ENCODE results near the gene ASCC2.

Gene ASCC2

GRCh38 chr22:29819501-29819900 lies 18.6 kb downstream of the ASCC2 start:
- Mint-ChIP-seq H3K27me3 (no peaks in the 10 kb centered on the region), H3K9me3 (no peaks in the 10 kb centered on the region), H3K4me3 (no peak overlapping the region), H3K27ac (no peak overlapping the region), H3K4me1 (peaks cover 0 to 4% of the 10 kb centered on the region in 2 donors), H3K36me3 (peaks cover 50 to 66% of the 10 kb centered on the region in 2 donors)
- ATAC-seq (replicated peaks) (no peak), DNase-seq (no peak)

- DNase-seq (no peak), ATAC-seq (replicated peaks) (no peak)
- Mint-ChIP-seq H3K27ac (no peak overlapping the region), H3K36me3 (peaks cover 52 to 72% of the 10 kb centered on the region in 2 donors), H3K4me3 (no peak overlapping the region), H3K9me3 (no peaks in the 10 kb centered on the region), H3K4me1 (peaks cover 0 to 4% of the 10 kb centered on the region in 2 donors), H3K27me3 (no peaks in the 10 kb centered on the region)
These were observed 20.4 kb downstream of the ASCC2 start for GRCh38 chr22:29817724-29818123.

GRCh38 chr22:29816980-29817379 lies 21.1 kb downstream of the ASCC2 start:
- Mint-ChIP-seq H3K27ac (no peak overlapping the region), H3K4me1 (peaks cover 0 to 4% of the 10 kb centered on the region in 2 donors), H3K27me3 (no peaks in the 10 kb centered on the region), H3K36me3 (peaks cover 53 to 75% of the 10 kb centered on the region in 2 donors), H3K4me3 (no peak overlapping the region), H3K9me3 (no peaks in the 10 kb centered on the region)
- ATAC-seq (replicated peaks) (no peak), DNase-seq (no peak)

- peaks cover 0 to 4% of the 10 kb centered on the region in 2 donors for H3K4me1 Mint-ChIP-seq
- no peaks in the 10 kb centered on the region for H3K9me3 Mint-ChIP-seq
- H3K36me3 Mint-ChIP-seq: peaks cover 56 to 77% of the 10 kb centered on the region in 2 donors
- no peak overlapping the region for H3K4me3 Mint-ChIP-seq
- no peak for ATAC-seq (replicated peaks)
- no peak for DNase-seq
- H3K27me3 Mint-ChIP-seq: no peaks in the 10 kb centered on the region
- H3K27ac Mint-ChIP-seq: no peak overlapping the region
These were observed 21.5 kb downstream of the ASCC2 start for GRCh38 chr22:29816539-29816938.

- H3K27ac Mint-ChIP-seq: no peak overlapping the region
- no peaks in the 10 kb centered on the region for H3K27me3 Mint-ChIP-seq
- ATAC-seq (replicated peaks): no peak
- peaks cover 0 to 3% of the 10 kb centered on the region in 2 donors for H3K4me1 Mint-ChIP-seq
- peaks cover 56 to 77% of the 10 kb centered on the region in 2 donors for H3K36me3 Mint-ChIP-seq
- DNase-seq: no peak
- no peak overlapping the region for H3K4me3 Mint-ChIP-seq
- no peaks in the 10 kb centered on the region for H3K9me3 Mint-ChIP-seq
These were observed 21.9 kb downstream of the ASCC2 start for GRCh38 chr22:29816128-29816527.

- H3K4me1 Mint-ChIP-seq: peaks cover 0 to 2% of the 10 kb centered on the region in 2 donors
- H3K4me3 Mint-ChIP-seq: no peak overlapping the region
- H3K9me3 Mint-ChIP-seq: no peaks in the 10 kb centered on the region
- no peaks in the 10 kb centered on the region for H3K27me3 Mint-ChIP-seq
- DNase-seq: no peak
- H3K27ac Mint-ChIP-seq: no peak overlapping the region
- ATAC-seq (replicated peaks): no peak
- peaks cover 57 to 76% of the 10 kb centered on the region in 2 donors for H3K36me3 Mint-ChIP-seq
These were observed 22.5 kb downstream of the ASCC2 start for GRCh38 chr22:29815580-29815979.

GRCh38 chr22:29814003-29814402 lies 24.1 kb downstream of the ASCC2 start:
- no peak for ATAC-seq (replicated peaks)
- H3K4me3 Mint-ChIP-seq: no peak overlapping the region
- H3K4me1 Mint-ChIP-seq: peaks cover 0 to 2% of the 10 kb centered on the region in 2 donors
- peaks cover 53 to 78% of the 10 kb centered on the region in 2 donors for H3K36me3 Mint-ChIP-seq
- H3K27me3 Mint-ChIP-seq: no peaks in the 10 kb centered on the region
- DNase-seq: no peak
- H3K27ac Mint-ChIP-seq: peak overlapping the region; percentile 80
- H3K9me3 Mint-ChIP-seq: no peaks in the 10 kb centered on the region

- Mint-ChIP-seq H3K27ac (no peak overlapping the region), H3K36me3 (peaks cover 49 to 74% of the 10 kb centered on the region in 2 donors), H3K4me3 (no peak overlapping the region), H3K27me3 (no peaks in the 10 kb centered on the region), H3K4me1 (peaks cover 0 to 2% of the 10 kb centered on the region in 2 donors), H3K9me3 (no peaks in the 10 kb centered on the region)
- ATAC-seq (replicated peaks) (no peak), DNase-seq (no peak)
These were observed 24.5 kb downstream of the ASCC2 start for GRCh38 chr22:29813563-29813962.

GRCh38 chr22:29813126-29813525 lies 24.9 kb downstream of the ASCC2 start:
- Mint-ChIP-seq H3K4me1 (peaks cover 0 to 2% of the 10 kb centered on the region in 2 donors), H3K36me3 (peaks cover 50 to 72% of the 10 kb centered on the region in 2 donors), H3K27ac (no peak overlapping the region), H3K9me3 (no peaks in the 10 kb centered on the region), H3K4me3 (no peak overlapping the region), H3K27me3 (no peaks in the 10 kb centered on the region)
- ATAC-seq (replicated peaks) (no peak), DNase-seq (no peak)

- H3K4me3 Mint-ChIP-seq: no peak overlapping the region
- H3K9me3 Mint-ChIP-seq: no peaks in the 10 kb centered on the region
- DNase-seq (no peak), ATAC-seq (replicated peaks) (no peak)
- H3K27me3 Mint-ChIP-seq: no peaks in the 10 kb centered on the region
- no peak overlapping the region for H3K27ac Mint-ChIP-seq
- H3K36me3 Mint-ChIP-seq: peaks cover 53 to 74% of the 10 kb centered on the region in 2 donors
- peaks cover 0 to 2% of the 10 kb centered on the region in 2 donors for H3K4me1 Mint-ChIP-seq
These were observed 26.7 kb downstream of the ASCC2 start for GRCh38 chr22:29811377-29811776.

GRCh38 chr22:29810216-29810615 lies 27.9 kb downstream of the ASCC2 start:
- peaks cover 0 to 2% of the 10 kb centered on the region in 2 donors for H3K4me1 Mint-ChIP-seq
- no peak overlapping the region for H3K27ac Mint-ChIP-seq
- H3K36me3 Mint-ChIP-seq: peaks cover 60 to 77% of the 10 kb centered on the region in 2 donors
- H3K27me3 Mint-ChIP-seq: no peaks in the 10 kb centered on the region
- no peak overlapping the region for H3K4me3 Mint-ChIP-seq
- DNase-seq (no peak), ATAC-seq (replicated peaks) (no peak)
- H3K9me3 Mint-ChIP-seq: no peaks in the 10 kb centered on the region

- DNase-seq: no peak
- Mint-ChIP-seq H3K4me3 (no peak overlapping the region), H3K27ac (no peak overlapping the region), H3K36me3 (peaks cover 57 to 65% of the 10 kb centered on the region in 2 donors), H3K4me1 (no peaks in the 10 kb centered on the region), H3K27me3 (no peaks in the 10 kb centered on the region), H3K9me3 (no peaks in the 10 kb centered on the region)
- no peak for ATAC-seq (replicated peaks)
These were observed 31.9 kb downstream of the ASCC2 start for GRCh38 chr22:29806196-29806595.

GRCh38 chr22:29804985-29805384 lies 33.1 kb downstream of the ASCC2 start:
- Mint-ChIP-seq H3K4me3 (no peak overlapping the region), H3K27ac (no peak overlapping the region), H3K4me1 (peaks cover 0 to 1% of the 10 kb centered on the region in 2 donors), H3K9me3 (no peaks in the 10 kb centered on the region), H3K36me3 (peaks cover 62 to 69% of the 10 kb centered on the region in 2 donors), H3K27me3 (no peaks in the 10 kb centered on the region)
- ATAC-seq (replicated peaks) (no peak), DNase-seq (no peak)

- no peaks in the 10 kb centered on the region for H3K27me3 Mint-ChIP-seq
- ATAC-seq (replicated peaks) (no peak), DNase-seq (no peak)
- H3K4me3 Mint-ChIP-seq: no peak overlapping the region
- no peak overlapping the region for H3K27ac Mint-ChIP-seq
- H3K36me3 Mint-ChIP-seq: peaks cover 70 to 77% of the 10 kb centered on the region in 2 donors
- no peaks in the 10 kb centered on the region for H3K9me3 Mint-ChIP-seq
- peaks cover 11 to 15% of the 10 kb centered on the region in 2 donors for H3K4me1 Mint-ChIP-seq
These were observed 34.9 kb downstream of the ASCC2 start for GRCh38 chr22:29803190-29803589.

- Mint-ChIP-seq H3K27ac (no peak overlapping the region), H3K36me3 (peaks cover 66 to 77% of the 10 kb centered on the region in 2 donors), H3K27me3 (no peaks in the 10 kb centered on the region), H3K4me1 (peaks cover 19 to 29% of the 10 kb centered on the region in 2 donors), H3K4me3 (no peak overlapping the region), H3K9me3 (no peaks in the 10 kb centered on the region)
- DNase-seq (no peak), ATAC-seq (replicated peaks) (no peak)
These were observed 36.3 kb downstream of the ASCC2 start for GRCh38 chr22:29801796-29802195.

- Mint-ChIP-seq H3K4me1 (peaks cover 19 to 36% of the 10 kb centered on the region in 2 donors), H3K27ac (no peak overlapping the region), H3K36me3 (peaks cover 63 to 77% of the 10 kb centered on the region in 2 donors), H3K4me3 (no peak overlapping the region), H3K27me3 (no peaks in the 10 kb centered on the region), H3K9me3 (no peaks in the 10 kb centered on the region)
- DNase-seq: no peak
- no peak for ATAC-seq (replicated peaks)
These were observed 36.9 kb downstream of the ASCC2 start for GRCh38 chr22:29801153-29801552.

Data from stimulated activated naive B cell treated with anti-CD40 and anti-IgM and Interleukin-4, amounts not matched to agents 10 μg/mL and 1 μg/mL and 100 μg/mL, for 72 hours (primary cell).